CD4-positive, alpha-beta T cell treated with Interleukin-4 for 1 hour (primary cell): Measurements from ENCODE around the gene LPAR1.

Source experiments
- DNase-seq, 2 donors: peaks; one replicate each; pipeline ENCODE4 v3.0.0-alpha.2; 2020 to 2022

LPAR1 gene

GRCh38 chr9:110950041-110950645 lies 88.1 kb downstream of the LPAR1 start:
- no peak for DNase-seq

GRCh38 chr9:110949081-110949480 lies 89.2 kb downstream of the LPAR1 start:
- no peak for DNase-seq

- DNase-seq, result no peak
Measured at GRCh38 chr9:110947491-110948044, 90.7 kb downstream of the LPAR1 start.

GRCh38 chr9:110942522-110942921 lies 95.7 kb downstream of the LPAR1 start:
- DNase-seq, result no peak

GRCh38 chr9:110940951-110941557 lies 97.2 kb downstream of the LPAR1 start:
- DNase-seq, result no peak

- DNase-seq, result no peak
Measured at GRCh38 chr9:110939573-110939972, 98.7 kb downstream of the LPAR1 start.

- DNase-seq, result no peak
Measured at GRCh38 chr9:110939047-110939446, 99.2 kb downstream of the LPAR1 start.

- DNase-seq, result no peak
Measured at GRCh38 chr9:110938242-110938641, 100.0 kb downstream of the LPAR1 start.

GRCh38 chr9:110936719-110937452 lies 101.4 kb downstream of the LPAR1 start:
- no peak for DNase-seq

GRCh38 chr9:110936237-110936636 lies 102.0 kb downstream of the LPAR1 start:
- no peak for DNase-seq

GRCh38 chr9:110935829-110936228 lies 102.4 kb downstream of the LPAR1 start:
- no peak for DNase-seq

GRCh38 chr9:110933350-110934001 lies 104.8 kb downstream of the LPAR1 start:
- no peak for DNase-seq

GRCh38 chr9:110932863-110933262 lies 105.4 kb downstream of the LPAR1 start:
- DNase-seq, result no peak

GRCh38 chr9:110928599-110928998 lies 109.7 kb downstream of the LPAR1 start:
- no peak for DNase-seq

GRCh38 chr9:110926828-110927487 lies 111.3 kb downstream of the LPAR1 start:
- DNase-seq, result no peak

- DNase-seq, result no peak
Measured at GRCh38 chr9:110923601-110924000, 114.7 kb downstream of the LPAR1 start.

- no peak for DNase-seq
Measured at GRCh38 chr9:110922145-110922544, 116.1 kb downstream of the LPAR1 start.

GRCh38 chr9:110921705-110922104 lies 116.6 kb downstream of the LPAR1 start:
- DNase-seq, result no peak

GRCh38 chr9:110919609-110920008 lies 118.7 kb downstream of the LPAR1 start:
- DNase-seq, result no peak

- DNase-seq, result no peak
Measured at GRCh38 chr9:110919050-110919435, 119.2 kb downstream of the LPAR1 start.

GRCh38 chr9:110918316-110919049 lies 119.8 kb downstream of the LPAR1 start:
- DNase-seq, result no peak

- DNase-seq, result no peak
Measured at GRCh38 chr9:110916403-110916802, 121.9 kb downstream of the LPAR1 start.
